Measurements from ENCODE around the gene CXorf65. TPM values are rescaled to one million over a fixed set of nuclear protein-coding genes. Genes with fewer than 3 reads are reported as not detected.

The CXorf65 gene
- total RNA-seq, 1 donor from 2014 or later = not detected

- no peak for DNase-seq (ENCODE audit: low spot score)
These were observed 705 bp upstream of the CXorf65 start for GRCh38 chrX:71107245-71107644.

- no peak for DNase-seq (ENCODE audit: low spot score)
These were observed 912 bp downstream of the CXorf65 start for GRCh38 chrX:71105628-71106027.

GRCh38 chrX:71103110-71103983 lies 3.2 kb downstream of the CXorf65 start:
- DNase-seq (ENCODE audit: low spot score) = peak; percentile 36

- no peak for DNase-seq (ENCODE audit: low spot score)
These were observed 4.2 kb downstream of the CXorf65 start for GRCh38 chrX:71102292-71102691.

- DNase-seq (ENCODE audit: low spot score) = no peak
These were observed 5.7 kb downstream of the CXorf65 start for GRCh38 chrX:71100581-71101505.

GRCh38 chrX:71099736-71100135 lies 6.8 kb downstream of the CXorf65 start:
- DNase-seq (ENCODE audit: low spot score) = no peak

- DNase-seq (ENCODE audit: low spot score) = no peak
These were observed 7.5 kb downstream of the CXorf65 start for GRCh38 chrX:71098951-71099506.

GRCh38 chrX:71098302-71098701 lies 8.2 kb downstream of the CXorf65 start:
- peak; percentile 44 for DNase-seq (ENCODE audit: low spot score)

GRCh38 chrX:71096760-71097032 lies 9.8 kb downstream of the CXorf65 start:
- DNase-seq (ENCODE audit: low spot score) = no peak

GRCh38 chrX:71095981-71096759 lies 10.4 kb downstream of the CXorf65 start:
- no peak for DNase-seq (ENCODE audit: low spot score)

GRCh38 chrX:71095555-71095980 lies 11.0 kb downstream of the CXorf65 start, which contains the start of gene FOXO4:
TSS of gene FOXO4 (plus strand) at chrX:71095851. CDS start at chrX:71096529, 678 bp downstream.
- DNase-seq (ENCODE audit: low spot score) = peak; percentile 92

- no peak for DNase-seq (ENCODE audit: low spot score)
These were observed 11.5 kb downstream of the CXorf65 start for GRCh38 chrX:71095033-71095432.

GRCh38 chrX:71091263-71091662 lies 15.3 kb downstream of the CXorf65 start:
- DNase-seq (ENCODE audit: low spot score) = no peak

- DNase-seq (ENCODE audit: low spot score) = no peak
These were observed 20.6 kb downstream of the CXorf65 start for GRCh38 chrX:71085900-71086299.

GRCh38 chrX:71082822-71083221 lies 23.7 kb downstream of the CXorf65 start:
- no peak for DNase-seq (ENCODE audit: low spot score)

- DNase-seq (ENCODE audit: low spot score) = no peak
These were observed 24.4 kb downstream of the CXorf65 start for GRCh38 chrX:71082124-71082647.

GRCh38 chrX:71081330-71082123 lies 25.0 kb downstream of the CXorf65 start:
- no peak for DNase-seq (ENCODE audit: low spot score)

GRCh38 chrX:71070531-71070930 lies 36.0 kb downstream of the CXorf65 start:
- no peak for DNase-seq (ENCODE audit: low spot score)

GRCh38 chrX:71068044-71068918 lies 38.3 kb downstream of the CXorf65 start, which contains the start of gene SNX12:
TSS of gene SNX12 (minus strand) at chrX:71068334. CDS start at chrX:71068306, 28 bp downstream.
- DNase-seq (ENCODE audit: low spot score) = peak; percentile 94
